ENCODE results near the gene CUBN. TPM values are rescaled to one million over a fixed set of nuclear protein-coding genes. Genes with fewer than 3 reads are reported as not detected.

The CUBN gene
- total RNA-seq, 1 experiment from 2014 or later: 1.3 TPM

DNA sequence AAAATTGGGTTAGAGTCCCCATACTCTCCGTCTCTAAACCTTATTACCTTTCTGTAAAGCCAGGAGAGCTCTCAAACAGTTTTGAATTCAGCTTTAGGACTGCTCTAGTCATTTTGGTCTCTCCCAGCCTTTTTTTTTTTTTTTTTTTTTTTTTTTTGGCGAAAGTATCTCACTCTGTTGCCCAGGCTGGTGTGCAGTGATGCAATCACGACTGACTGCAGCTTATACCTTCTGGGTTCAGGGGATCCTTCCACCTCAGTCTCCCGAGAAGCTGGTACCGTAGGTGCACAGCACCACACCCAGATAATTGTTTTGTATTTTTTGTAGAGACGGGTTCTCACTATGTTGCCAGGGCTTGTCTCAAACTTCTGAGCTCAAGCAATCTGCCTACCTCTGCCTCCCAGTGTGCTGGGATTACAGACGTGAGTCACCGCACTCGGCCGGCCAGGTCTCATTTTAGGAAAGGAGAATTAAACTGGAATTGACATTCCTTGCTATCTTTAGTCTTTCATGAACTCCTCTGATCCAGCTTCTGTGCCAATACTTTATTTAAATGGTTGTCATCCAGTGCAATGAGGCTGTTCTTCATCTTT lies 281.0 kb downstream of the CUBN start:
- no peak overlapping the region for H3K4me3 ChIP-seq (ENCODE audit: low read depth in 2 of 2, low read length in 2 of 2)
- H3K27ac ChIP-seq (ENCODE audit: low read length): peak overlapping the region; percentile 61; the same call in 1 of the 2 replicates
- in situ Hi-C loops (cut with HindIII; ENCODE audit: low pct_unique_long_range_greater_than_20kb, low sequenced_read_pairs): no loop called here
- TF ChIP-seq CTCF (IDR thresholded peaks at IDR 0.05): no peak
- no peak for TF ChIP-seq REST (IDR thresholded peaks at IDR 0.05; ENCODE audit: insufficient read depth in 1 of 2, low read depth in 2 of 2, low read length in 1 of 2)
- TF ChIP-seq SIN3A (IDR thresholded peaks at IDR 0.05; ENCODE audit: borderline replicate concordance, insufficient read depth, low read depth, low read length): no peak
- no peak for TF ChIP-seq POLR2AphosphoS5 (IDR thresholded peaks at IDR 0.05; ENCODE audit: low read depth, low read length)
- no peak for TF ChIP-seq TCF7L2 (IDR thresholded peaks at IDR 0.05; ENCODE audit: low read depth, low read length)
- ChIA-PET CTCF (no interaction called here), POLR2A (no interaction called here)
- ATAC-seq (no peak), DNase-seq (ENCODE audit: low read depth, low spot score) (no peak)
- no peaks in the 10 kb centered on the region for H3K36me3 ChIP-seq (ENCODE audit: control insufficient read depth, insufficient read depth, low read length)
- peaks cover 7% of the 10 kb centered on the region for H3K4me1 ChIP-seq (ENCODE audit: control insufficient read depth, insufficient read depth, low read length)
- no TSS peak for BruUV-seq (replicated peaks)
- intact Hi-C loops (cut with micrococcal nuclease; ENCODE audit: unreplicated experiment): loop anchor here (10.0 kb wide), 1 partner anchor 116 kb away; no protein-coding TSS in a partner anchor
- H3K27me3 ChIP-seq (ENCODE audit: control insufficient read depth, insufficient read depth, low read length): no peaks in the 10 kb centered on the region
- H3K9me3 ChIP-seq (ENCODE audit: control insufficient read depth, insufficient read depth, low read depth, low read length): no peaks in the 10 kb centered on the region

GRCh38 chr10:16847644-16848043 lies 282.0 kb downstream of the CUBN start:
- intact Hi-C loops (cut with micrococcal nuclease; ENCODE audit: unreplicated experiment): loop anchor here (10.0 kb wide), 1 partner anchor 117 kb away; no protein-coding TSS in a partner anchor
- no TSS peak for BruUV-seq (replicated peaks)
- peaks cover 9% of the 10 kb centered on the region for H3K4me1 ChIP-seq (ENCODE audit: control insufficient read depth, insufficient read depth, low read length)

More at GRCh38 chr10:16847644-16848043, 282.0 kb downstream of the CUBN start:
- CTCF ChIA-PET: no interaction called here
- POLR2A ChIA-PET: no interaction called here
- Histone ChIP-seq H3K9me3 (ENCODE audit: control insufficient read depth, insufficient read depth, low read depth, low read length) (no peaks in the 10 kb centered on the region), H3K27ac (ENCODE audit: low read length) (peak overlapping the region; percentile 54; the same call in 1 of the 2 replicates), H3K4me3 (ENCODE audit: low read depth in 2 of 2, low read length in 2 of 2) (no peak overlapping the region), H3K27me3 (ENCODE audit: control insufficient read depth, insufficient read depth, low read length) (no peaks in the 10 kb centered on the region), H3K36me3 (ENCODE audit: control insufficient read depth, insufficient read depth, low read length) (no peaks in the 10 kb centered on the region)
- in situ Hi-C loops (cut with HindIII; ENCODE audit: low pct_unique_long_range_greater_than_20kb, low sequenced_read_pairs): no loop called here
- ATAC-seq: no peak
- DNase-seq (ENCODE audit: low read depth, low spot score): no peak
- no peak for TF ChIP-seq CTCF (IDR thresholded peaks at IDR 0.05)
- no peak for TF ChIP-seq REST (IDR thresholded peaks at IDR 0.05; ENCODE audit: insufficient read depth in 1 of 2, low read depth in 2 of 2, low read length in 1 of 2)
- no peak for TF ChIP-seq SIN3A (IDR thresholded peaks at IDR 0.05; ENCODE audit: borderline replicate concordance, insufficient read depth, low read depth, low read length)
- TF ChIP-seq TCF7L2 (IDR thresholded peaks at IDR 0.05; ENCODE audit: low read depth, low read length): no peak
- no peak for TF ChIP-seq POLR2AphosphoS5 (IDR thresholded peaks at IDR 0.05; ENCODE audit: low read depth, low read length)

Measured in Panc1 (cell line).